DMS79 treated with DMSO at 0.1 percent for 48 hours (cell line): ENCODE measurements around the gene KCTD3.

Experiments
- DNase-seq: peaks from one replicate; lab custom pipeline; 2025; lab: John Stamatoyannopoulos, UW

Gene KCTD3

DNA sequence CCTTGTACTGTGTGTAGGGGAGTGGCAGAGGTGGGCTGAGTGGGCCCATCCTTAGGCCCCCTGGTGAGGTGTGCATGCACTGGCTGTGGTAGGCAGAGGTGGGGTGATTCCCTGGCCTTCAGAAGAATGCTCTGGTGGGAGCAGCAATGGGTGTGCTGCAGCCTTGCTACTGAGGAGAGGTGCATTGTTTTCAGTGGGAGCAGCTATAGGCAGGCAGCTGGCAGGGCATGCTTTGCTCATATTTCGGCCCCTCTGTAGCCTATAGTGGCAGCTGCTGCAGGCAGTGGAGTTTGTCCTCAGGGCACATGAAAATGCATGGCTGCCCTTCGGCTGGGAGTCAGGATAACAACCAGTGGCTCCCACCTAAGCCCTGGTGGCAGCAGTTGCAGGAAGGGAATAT, 10.1 kb upstream of the KCTD3 start:
- no peak for DNase-seq

DNA sequence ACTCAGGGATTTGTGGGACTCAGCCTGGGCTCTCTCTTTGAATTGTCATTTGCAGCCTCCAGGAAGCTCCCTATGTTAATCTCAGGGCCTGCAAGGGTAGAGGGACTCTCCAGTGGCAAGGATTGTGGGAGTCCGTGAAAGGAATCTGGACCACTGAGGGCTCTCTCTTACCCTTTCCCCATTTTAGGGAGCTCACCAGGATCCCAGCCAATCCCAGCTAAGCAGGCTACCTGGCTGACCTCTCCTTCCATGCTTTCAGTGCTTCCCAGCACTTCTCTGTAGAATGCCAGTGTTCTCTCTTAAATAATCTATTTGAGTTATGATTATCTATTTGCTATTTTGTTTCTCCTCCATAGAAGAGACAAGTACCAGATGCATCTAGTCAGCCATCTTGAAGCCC, 9.6 kb upstream of the KCTD3 start:
- DNase-seq = no peak

DNA sequence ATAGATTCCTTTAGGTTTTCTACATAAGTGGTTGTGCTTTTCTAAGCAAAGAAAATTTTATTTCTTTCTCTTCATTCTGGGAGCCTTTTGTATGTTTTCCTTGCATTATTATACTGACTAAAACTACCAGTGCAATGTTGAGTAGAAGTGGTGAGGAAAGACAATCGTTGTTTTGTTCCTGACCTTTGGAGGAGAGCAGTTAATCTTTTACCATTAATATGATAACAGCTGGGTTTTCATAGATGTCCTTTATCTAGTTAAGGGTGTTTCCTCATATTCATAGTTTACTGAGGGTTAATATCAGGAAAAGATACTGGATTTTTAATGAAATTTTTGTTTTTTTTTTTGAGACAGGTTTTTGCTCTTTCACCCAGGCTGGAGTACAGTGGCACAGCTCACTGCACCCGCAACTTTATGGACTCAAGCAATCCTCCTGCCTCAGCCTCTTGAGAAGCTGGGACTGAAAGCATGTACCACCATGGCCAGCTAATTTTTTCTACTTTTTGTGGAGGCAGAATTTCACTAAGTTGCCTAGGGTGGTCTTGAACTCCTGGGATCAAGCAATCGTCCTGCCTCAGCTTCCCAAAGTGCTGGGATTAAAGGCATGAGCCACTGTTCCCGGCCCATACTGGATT, 9.0 kb upstream of the KCTD3 start:
- DNase-seq = no peak

DNA sequence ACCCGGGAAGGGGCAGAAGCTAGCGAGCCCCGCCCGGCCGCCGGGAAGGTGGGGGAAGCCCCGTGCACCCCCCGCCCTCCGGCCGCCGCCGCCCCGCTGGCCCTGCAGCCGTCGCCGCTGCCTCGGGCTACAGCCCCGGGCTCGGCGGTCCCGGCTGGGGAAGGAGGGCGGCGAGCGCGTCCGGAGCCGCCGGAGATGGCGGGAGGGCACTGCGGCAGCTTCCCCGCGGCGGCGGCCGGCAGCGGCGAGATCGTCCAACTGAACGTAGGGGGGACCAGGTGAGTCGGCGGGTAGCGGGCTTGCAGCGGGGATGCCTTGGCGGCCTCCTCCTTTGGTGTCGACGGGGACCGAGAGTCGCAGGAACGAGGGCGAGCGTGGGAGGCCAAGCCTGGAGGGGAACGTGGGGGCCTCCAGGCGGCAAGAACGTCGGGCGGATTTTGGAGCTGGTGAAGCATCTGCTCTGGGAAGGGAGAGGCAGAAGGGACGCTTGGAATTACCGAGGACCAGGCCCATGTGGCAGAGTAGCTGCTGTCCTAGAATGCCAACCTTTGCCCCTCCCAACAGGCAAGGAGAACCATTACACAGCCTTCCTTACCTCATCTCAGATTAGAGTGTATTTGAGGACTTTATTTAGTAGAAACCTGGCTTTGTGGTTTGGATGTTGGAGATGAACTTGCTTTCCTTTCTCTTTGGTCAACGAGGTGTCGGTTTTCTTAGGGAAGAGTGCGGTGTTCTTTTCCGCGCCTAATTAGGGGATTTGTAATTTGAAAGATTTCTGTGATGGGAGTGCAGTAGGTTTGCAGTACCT, 591 bp downstream of the KCTD3 start:
- DNase-seq = peak; percentile 50

DNA sequence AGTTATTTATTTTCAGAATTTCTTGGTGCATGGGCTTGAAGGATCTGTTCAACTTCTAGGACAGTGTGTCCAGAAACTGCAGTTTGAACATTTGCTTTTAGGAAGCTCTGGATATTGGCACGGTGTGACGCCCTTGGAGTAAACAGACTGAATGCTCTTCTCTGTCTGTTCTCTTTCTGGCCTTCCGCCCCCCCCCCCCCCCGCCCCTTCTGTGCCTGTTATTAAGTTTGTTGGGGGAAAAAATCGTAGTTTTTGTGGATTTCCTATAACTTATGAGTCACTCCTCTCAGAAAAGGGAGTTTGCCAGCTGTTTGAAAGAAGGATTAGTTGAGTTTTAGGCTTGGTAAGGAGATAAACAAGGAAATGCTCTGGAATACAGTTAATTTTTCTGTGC, 1.2 kb downstream of the KCTD3 start:
- DNase-seq = no peak

DNA sequence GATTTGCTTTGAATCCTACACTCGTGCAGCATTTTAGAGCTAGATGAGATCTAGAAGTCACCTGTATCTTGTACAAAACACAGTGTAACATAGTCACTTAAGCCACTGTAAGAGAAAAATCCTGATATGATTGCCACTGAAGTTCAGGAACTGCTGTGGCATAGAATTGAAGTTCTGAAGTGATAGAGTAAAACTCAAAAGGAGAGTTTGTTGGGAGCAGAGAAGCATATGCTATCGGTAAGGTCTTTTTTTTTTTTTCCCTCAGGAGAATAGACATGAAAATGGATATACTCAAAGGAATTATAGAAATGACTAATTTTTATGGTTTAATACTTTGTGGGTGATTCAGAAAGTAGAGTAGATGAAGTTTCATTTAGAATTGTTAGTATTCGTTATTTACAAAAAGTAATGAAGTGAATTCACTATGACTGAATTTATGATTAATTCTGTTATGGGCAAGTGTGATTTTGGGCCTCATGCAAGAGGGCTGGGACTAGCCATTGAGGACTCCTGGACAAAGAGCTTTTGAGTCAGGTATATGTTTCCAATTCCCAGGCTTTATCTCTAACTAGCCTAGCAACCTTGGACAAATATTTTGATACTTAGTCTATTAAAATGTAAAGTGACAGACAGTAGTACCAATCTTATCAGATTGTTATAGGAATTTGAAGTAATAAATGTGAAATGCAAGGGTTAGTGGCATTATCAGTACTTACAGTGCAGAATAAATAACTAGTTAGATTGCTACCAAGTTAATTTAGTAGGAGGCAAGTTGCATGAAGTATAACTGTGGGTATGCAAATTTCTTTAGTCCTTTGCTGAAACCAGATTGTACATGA, 3.1 kb downstream of the KCTD3 start:
- DNase-seq = no peak

DNA sequence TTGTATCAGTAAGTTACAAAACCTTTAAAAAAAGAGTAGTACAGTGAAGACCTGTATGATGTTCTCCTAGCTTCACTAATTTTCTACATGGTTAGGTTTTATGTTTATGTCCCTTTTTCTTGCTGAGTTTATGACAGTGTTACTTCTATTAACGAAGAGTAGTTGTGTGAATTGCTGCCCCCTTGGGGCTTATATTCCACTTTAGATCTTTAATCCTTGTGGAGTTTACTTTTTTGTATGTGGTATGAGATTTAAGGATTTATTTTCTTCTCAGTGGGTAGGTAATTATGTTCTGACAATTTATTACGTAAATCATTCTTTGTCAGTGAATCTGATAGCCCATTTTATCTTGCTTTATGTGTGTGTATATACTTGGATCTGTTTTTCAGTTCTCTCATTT, 14.8 kb downstream of the KCTD3 start:
- no peak for DNase-seq

DNA sequence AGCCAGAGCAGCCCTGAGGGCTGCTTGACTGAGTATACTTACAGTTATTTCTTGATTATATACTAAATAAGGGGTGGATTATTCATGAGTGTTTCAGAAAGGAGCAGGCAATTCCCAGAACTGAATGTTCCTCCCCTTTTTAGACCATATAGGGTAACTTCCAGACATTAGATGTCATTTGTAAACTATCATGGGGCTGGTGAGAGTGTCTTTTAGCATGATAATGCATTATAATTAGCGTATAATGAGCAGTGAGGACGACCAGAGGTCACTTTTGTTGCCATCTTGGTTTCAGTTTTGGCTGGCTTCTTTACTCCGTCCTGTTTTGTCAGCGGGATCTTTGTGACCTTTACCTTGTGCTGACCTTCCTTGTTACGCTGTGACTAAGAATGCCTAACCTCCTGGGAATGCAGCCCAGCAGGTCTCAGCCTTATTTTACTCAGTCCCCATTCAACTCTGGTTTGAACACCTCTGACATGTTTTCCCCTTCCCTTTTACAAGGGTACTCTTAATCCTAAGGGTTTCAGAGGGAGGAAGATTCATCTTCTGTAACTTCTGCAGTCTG, 16.2 kb downstream of the KCTD3 start:
- DNase-seq = no peak

DNA sequence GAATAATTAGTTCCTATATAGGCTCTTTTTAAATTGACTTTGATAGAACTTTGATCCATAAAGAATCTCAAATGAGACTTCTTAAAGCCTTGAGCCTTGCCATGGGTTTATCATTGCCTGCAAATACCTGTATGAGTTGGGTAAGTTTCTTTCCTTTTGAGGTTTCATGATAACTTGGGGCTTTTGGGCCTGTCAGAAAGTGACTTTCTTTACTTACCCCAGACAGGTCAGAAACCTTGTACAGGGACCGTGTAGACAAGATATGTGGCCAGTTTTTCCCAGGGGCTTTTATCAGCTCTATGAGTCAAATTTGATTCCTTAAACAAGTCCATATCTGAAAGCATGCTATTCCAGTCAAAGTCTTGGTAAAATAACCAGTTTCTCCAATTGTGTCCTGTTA, 17.3 kb downstream of the KCTD3 start:
- no peak for DNase-seq

DNA sequence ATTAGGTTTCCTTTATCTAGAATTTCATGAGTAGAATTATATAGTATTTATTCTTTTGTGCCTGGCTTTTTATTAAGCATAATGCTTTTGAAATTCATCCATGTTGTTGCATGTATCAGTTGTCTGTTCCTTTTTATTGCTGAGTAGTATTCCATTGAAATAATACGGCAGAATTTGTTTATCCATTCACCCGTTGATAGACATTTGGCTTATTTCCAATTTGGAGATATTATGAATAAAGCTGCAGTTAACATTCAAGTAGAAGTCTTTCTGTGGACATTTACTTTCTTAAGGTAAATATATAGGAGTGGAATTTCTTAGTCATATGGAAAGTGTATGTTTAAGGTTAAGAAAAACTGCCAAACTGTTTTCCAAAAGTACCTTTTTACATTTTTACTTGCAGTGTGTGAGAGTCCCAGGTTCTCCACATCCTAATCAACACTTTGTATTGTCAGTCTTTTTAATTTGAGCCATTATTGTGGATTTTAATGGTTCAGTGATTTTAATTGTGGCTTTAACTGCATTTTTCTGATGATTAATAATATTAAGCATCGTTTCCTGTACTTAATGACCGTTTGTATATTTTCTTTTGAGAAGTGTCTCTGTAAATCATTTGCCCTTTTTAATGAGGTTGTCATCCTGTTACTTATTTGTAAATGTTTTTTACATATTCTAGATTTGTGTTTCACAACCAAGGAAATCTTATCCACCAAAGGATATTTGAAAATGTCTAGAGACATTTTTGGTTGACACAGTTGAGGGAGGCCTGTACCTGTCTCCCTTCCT, 22.7 kb downstream of the KCTD3 start:
- DNase-seq = no peak

DNA sequence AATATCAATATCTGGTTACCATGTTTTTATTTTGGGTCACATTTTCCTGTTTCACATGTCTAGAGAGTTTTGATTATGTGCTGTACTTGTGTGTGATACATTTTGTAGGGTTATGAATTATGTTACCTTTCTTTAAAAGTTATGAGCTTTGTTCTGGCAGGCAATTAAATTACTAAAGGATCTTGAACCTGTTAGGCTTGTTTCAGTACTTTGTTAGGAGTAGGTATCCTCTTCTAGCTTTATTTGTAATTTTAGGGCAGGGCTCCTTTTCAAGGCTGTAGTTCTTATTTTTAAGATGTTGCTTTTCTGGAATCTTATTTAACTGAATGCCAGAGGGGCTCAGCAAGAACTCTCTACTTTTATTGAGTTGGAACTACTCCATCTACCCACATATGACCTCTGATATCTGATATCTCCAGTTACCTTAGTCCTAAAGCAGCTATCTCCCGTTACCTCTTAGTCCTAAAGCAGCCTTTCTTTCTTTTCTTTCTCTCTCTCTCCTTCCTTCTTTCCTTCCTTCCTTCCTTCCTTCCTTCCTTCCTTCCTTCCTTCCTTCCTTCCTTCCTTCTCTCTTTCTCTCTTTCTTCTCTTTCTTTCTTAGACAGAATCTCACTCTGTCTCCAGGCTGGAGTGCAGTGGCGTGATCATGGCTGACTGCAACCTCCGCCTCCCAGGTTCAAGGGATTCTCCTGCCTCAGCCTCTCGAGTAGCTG, 23.8 kb downstream of the KCTD3 start:
- DNase-seq = no peak

DNA sequence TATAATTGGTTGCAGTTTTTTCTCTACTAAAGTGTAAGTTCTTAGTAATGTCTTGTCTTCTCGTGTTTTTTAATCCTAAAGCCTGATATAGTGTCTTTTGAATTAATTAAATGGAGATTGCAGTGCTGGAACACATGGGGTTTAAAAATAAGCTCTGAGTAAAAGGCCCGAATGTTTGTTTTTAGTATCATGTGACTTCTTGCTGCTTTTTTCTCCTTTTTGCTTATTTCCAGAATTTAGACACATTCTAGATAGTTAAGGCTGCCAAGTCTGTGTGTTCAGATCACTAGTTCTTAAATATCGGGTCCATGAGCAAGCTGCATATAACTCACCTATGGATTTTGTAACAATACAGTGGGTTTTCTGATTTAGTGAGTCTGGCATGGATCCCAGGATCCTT, 27.5 kb downstream of the KCTD3 start:
- no peak for DNase-seq

DNA sequence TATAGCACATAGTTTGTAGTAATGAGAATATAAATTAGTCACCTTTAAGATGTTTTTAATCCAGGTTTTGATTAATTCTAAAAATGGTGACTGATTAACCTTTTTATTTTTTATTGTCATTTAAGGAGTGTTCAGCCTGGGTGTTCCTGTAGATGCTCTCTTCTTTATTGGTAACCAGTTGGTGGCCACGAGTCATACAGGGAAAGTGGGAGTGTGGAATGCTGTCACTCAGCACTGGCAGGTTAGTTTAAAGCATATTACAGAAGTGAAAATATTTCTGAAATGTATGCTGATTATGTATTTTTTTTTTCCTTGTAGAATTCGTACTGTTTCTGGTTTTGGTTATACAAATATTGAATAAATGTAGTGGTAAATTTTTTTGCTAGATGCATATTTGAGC, 28.1 kb downstream of the KCTD3 start:
- DNase-seq = no peak

DNA sequence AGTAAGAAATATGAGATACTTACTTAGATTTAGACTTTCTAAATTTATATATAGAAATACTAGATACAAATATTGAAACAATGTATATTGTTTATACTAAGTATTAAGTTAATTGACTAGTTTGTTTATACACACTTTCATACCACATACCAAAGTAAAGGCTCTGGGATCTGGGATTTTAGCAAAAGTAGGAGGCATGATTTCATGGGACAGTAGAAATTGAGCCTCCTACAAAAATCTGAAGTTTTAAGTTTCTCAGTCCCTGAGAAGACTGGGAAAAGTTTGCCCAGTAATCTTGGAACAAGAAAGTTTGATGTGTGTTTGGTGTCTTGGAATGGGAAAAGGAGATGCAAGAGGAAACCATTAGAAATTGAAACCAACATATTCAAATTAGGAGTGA, 30.9 kb downstream of the KCTD3 start:
- no peak for DNase-seq

DNA sequence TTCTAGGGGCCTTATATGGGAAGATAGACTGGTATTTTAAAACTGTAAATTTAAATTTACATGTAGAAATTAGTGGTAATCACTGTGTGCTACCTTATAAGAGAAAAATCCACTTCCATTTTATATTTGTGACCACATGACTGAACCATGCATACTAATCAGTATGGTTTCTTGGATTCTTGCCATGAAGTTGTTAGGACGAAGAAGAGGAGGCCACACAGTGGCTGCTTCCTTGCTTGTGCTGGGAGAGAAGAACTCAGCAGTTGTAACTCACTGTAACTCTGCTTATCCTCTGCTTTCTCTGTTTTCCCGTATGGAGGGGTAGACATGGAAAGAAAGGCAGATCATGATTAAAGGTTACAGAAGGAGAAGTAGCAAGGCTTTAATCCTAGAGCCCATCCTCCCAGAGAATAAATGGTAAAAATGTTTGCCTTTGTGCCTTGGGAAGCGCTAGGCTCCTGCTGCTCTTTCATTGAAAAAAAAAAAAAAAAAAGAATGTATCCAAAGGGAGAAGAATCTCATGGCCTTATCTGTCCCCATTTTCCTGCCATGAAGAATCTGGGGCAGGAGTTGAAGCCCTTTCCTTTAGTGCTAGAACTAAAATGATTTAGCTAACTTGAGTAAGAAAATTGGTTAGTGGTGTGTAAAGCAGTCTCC, 32.4 kb downstream of the KCTD3 start:
- no peak for DNase-seq

DNA sequence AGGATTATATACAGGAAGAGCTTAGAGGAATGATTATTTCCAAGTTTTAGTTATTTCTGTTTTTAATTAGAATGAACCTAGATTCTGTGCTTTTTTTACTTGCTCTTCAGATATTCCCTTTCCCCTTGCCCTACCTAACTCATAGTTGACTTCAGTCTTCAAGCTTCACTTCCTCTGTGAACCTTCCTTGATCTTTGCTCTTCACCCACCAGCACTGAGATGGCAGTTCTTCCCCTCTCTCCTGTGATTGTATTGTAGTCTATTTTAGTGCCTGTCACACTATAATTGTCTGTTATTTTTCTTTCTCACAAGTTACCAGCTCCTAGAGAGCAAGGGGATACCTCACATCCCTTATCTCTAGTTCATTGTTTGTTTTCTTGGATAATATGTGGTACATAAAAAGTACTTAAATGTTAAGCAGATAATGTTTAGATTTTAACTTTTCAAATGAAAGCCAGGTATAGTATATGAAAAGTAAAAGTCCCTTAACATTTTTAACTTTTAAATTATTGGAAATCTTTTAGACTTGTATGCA, 33.2 kb downstream of the KCTD3 start:
- no peak for DNase-seq

DNA sequence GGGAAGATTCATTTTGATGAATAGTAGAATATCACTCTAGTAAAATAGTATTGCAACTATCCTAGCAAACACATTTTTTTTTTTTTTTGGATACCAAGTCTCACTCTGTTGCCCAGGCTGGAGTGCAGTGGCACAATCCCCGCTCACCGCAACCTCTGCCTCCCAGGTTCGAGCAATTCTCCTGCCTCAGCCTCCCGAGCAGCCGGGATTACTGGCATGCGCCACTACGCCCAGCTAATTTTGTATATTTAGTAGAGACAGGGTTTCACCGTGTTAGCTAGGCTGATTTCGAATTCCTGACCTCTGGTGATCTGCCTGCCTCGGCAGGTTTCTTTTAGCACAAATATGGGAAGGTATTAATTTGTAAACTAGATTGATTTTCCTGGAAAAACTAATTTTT, 33.8 kb downstream of the KCTD3 start:
- DNase-seq = no peak

DNA sequence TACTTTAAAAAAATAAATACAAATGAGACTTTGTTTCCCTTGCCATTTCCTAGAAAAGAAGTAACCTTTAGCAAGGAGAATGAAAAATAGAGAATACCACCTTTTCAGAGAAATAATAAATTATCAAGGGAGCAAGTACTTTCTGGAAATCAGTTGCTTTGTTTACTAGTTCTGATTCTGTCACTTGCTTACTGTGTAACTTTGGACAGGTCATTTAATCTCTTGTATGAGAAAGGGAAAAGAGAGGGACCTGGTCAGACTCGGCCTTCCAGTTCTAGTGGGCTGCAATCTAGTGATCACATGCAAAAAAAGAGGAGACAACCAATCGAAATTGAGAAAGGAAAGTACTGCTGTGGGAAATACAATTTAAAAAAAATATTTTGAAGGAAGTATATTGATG, 34.2 kb downstream of the KCTD3 start:
- DNase-seq = no peak

DNA sequence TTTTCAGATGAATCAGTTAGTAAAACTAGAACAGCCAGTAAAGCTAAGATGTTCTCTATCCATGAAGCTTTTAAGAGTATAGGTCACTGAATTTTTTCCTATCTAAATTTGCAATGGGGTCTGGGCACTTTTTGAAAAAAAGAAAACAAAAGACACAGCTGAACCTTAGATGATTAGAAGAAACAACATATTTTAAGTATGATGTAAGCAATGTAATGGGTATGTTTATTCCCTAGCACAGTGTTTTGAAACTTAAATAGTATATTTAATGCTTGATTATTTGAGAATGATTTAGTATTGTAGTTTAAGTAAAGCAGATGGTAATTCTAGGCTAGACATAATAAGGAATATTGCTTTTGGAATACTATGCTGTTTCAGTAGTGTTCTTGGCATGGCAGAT, 36.2 kb downstream of the KCTD3 start:
- no peak for DNase-seq

DNA sequence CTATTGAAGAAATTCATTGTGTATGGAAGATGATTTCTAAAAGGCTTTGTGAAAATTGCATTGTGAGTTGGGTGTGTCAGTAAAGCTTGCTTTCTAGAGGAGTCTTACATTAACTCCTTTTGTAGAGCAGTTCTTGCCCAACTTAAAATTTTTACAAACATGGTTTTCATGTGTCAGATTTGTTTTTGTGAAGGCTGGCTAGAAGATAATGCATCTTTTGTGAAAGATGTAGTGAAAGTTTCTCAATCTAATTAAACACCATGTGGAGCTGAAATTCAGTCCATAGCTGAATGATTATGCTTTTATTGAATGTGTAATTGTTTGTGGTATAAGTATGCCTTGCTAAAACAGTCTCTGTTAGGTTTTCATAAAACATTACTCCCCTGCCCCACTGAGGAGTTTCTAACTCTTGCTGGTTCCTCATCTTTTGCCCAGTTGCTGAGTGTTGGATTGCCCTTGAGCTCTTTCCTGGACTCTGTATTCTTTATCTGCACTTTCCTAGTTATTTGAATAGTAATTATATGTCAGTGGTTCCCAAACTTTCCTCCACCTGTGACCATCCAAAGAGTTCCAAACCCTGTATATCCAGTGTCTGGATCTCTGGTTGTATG, 38.0 kb downstream of the KCTD3 start:
- DNase-seq = no peak
